GOT3 (cell line): Measurements from ENCODE around the gene ZNF79.
"Not testable (repeated sequence)": the region's sequence is repeated elsewhere in the genome, so short reads cannot be mapped to it uniquely, and the experiment has no call there.

Source experiments
- DNase-seq: peaks from one replicate; lab custom pipeline; 2025; ENCODE audit warnings: mixed read lengths; lab: John Stamatoyannopoulos, UW

The ZNF79 gene

GRCh38 chr9:127455324-127455992 lies 31.3 kb downstream of the ZNF79 start:
- no peak for DNase-seq

GRCh38 chr9:127457191-127457878 lies 33.2 kb downstream of the ZNF79 start:
- no peak for DNase-seq

- no peak for DNase-seq
These were observed 34.7 kb downstream of the ZNF79 start for GRCh38 chr9:127458921-127459320.

- DNase-seq, result no peak
These were observed 39.2 kb downstream of the ZNF79 start for GRCh38 chr9:127463382-127463781.

- DNase-seq, result no peak
These were observed 39.7 kb downstream of the ZNF79 start for GRCh38 chr9:127463911-127464310.

GRCh38 chr9:127466407-127466917 lies 42.3 kb downstream of the ZNF79 start:
- DNase-seq, result not testable (repeated sequence)

- no peak for DNase-seq
These were observed 43.4 kb downstream of the ZNF79 start for GRCh38 chr9:127467621-127468020.

GRCh38 chr9:127470662-127471061 lies 46.5 kb downstream of the ZNF79 start:
- no peak for DNase-seq

- DNase-seq, result no peak
These were observed 49.3 kb downstream of the ZNF79 start for GRCh38 chr9:127473501-127473900.

- DNase-seq, result no peak
These were observed 49.8 kb downstream of the ZNF79 start for GRCh38 chr9:127473932-127474331.

- DNase-seq, result no peak
These were observed 50.4 kb downstream of the ZNF79 start for GRCh38 chr9:127474592-127474991.

- DNase-seq, result no peak
These were observed 55.4 kb downstream of the ZNF79 start for GRCh38 chr9:127479507-127480081.

- DNase-seq, result no peak
These were observed 58.5 kb downstream of the ZNF79 start for GRCh38 chr9:127482662-127483061.

GRCh38 chr9:127485995-127486394 lies 61.8 kb downstream of the ZNF79 start:
- DNase-seq, result no peak

GRCh38 chr9:127488946-127489345 lies 64.8 kb downstream of the ZNF79 start:
- no peak for DNase-seq

GRCh38 chr9:127489471-127490115 lies 65.4 kb downstream of the ZNF79 start:
- DNase-seq, result no peak

GRCh38 chr9:127490535-127491230 lies 66.5 kb downstream of the ZNF79 start:
- no peak for DNase-seq

- DNase-seq, result no peak
These were observed 67.3 kb downstream of the ZNF79 start for GRCh38 chr9:127491516-127491915.

- no peak for DNase-seq
These were observed 68.4 kb downstream of the ZNF79 start for GRCh38 chr9:127492616-127493015.

- no peak for DNase-seq
These were observed 69.6 kb downstream of the ZNF79 start for GRCh38 chr9:127493592-127494303.

GRCh38 chr9:127494304-127494702 lies 70.1 kb downstream of the ZNF79 start:
- no peak for DNase-seq
